ENCODE measurements around the gene HIPK3.

HIPK3 gene

DNA sequence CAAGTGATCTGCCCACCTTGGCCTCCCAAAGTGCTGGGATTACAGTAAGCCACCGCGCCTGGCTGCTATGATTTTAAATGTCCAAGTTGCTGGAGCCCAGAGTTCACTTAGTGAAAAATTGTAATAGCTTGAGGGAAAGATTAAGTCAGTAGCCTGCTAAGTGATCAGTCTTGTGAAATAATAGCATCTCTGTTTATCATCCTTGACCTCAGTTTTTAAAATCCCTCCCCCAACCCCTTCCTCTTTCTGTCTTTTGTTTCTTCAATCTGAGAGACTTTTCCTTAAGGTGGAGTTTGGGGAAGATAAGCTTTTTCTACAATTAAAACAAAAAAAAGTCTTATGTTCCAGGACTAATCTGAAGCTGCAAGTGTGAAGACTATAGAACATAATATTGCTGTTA, 6.4 kb downstream of the HIPK3 start:
- no peaks in the 10 kb centered on the region for H3K36me3 ChIP-seq (ENCODE audit: insufficient read depth, low read length)
- peak overlapping the region; percentile 66 for H3K4me2 ChIP-seq (ENCODE audit: low read depth, low read length, poor library complexity, severe bottlenecking)
- H3F3A ChIP-seq (ENCODE audit: low read depth): no peaks in the 10 kb centered on the region
- H3K27me3 ChIP-seq (ENCODE audit: insufficient read depth, low read length, poor library complexity, severe bottlenecking): no peaks in the 10 kb centered on the region
- peak overlapping the region; percentile 33 for H3K4me3 ChIP-seq (ENCODE audit: low read length, poor library complexity, severe bottlenecking)
- H2AFZ ChIP-seq (ENCODE audit: low read length): no peak overlapping the region
- no peaks in the 10 kb centered on the region for H3K9me2 ChIP-seq (replicated peaks; ENCODE audit: low read depth, low read length)
- H4K20me1 ChIP-seq (ENCODE audit: insufficient read depth, low read length, poor library complexity, severe bottlenecking): peaks cover 56% of the 10 kb centered on the region
- peaks cover 98% of the 10 kb centered on the region for H3K79me2 ChIP-seq (ENCODE audit: insufficient read depth, low read length)
- H3K4me1 ChIP-seq (ENCODE audit: insufficient read depth, low read length, poor library complexity, severe bottlenecking): peaks cover 54% of the 10 kb centered on the region
- H3K9ac ChIP-seq (ENCODE audit: low read depth, low read length, poor library complexity, severe bottlenecking): peak overlapping the region; percentile 1
- H3K9me3 ChIP-seq (ENCODE audit: insufficient read depth, low read depth, low read length): no peaks in the 10 kb centered on the region
- TF ChIP-seq EZH2phosphoT487 (IDR thresholded peaks at IDR 0.05; ENCODE audit: borderline replicate concordance): no peak
- TF ChIP-seq, protein P1, sequence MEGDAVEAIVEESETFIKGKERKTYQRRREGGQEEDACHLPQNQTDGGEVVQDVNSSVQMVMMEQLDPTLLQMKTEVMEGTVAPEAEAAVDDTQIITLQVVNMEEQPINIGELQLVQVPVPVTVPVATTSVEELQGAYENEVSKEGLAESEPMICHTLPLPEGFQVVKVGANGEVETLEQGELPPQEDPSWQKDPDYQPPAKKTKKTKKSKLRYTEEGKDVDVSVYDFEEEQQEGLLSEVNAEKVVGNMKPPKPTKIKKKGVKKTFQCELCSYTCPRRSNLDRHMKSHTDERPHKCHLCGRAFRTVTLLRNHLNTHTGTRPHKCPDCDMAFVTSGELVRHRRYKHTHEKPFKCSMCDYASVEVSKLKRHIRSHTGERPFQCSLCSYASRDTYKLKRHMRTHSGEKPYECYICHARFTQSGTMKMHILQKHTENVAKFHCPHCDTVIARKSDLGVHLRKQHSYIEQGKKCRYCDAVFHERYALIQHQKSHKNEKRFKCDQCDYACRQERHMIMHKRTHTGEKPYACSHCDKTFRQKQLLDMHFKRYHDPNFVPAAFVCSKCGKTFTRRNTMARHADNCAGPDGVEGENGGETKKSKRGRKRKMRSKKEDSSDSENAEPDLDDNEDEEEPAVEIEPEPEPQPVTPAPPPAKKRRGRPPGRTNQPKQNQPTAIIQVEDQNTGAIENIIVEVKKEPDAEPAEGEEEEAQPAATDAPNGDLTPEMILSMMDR (conservative IDR thresholded peaks at IDR 0.05; ENCODE audit: low read length): no peak

GRCh38 chr11:33264926-33265325, 7.7 kb downstream of the HIPK3 start:
- no peaks in the 10 kb centered on the region for H3K27me3 ChIP-seq (ENCODE audit: insufficient read depth, low read length, poor library complexity, severe bottlenecking)
- H3K4me3 ChIP-seq (ENCODE audit: low read length, poor library complexity, severe bottlenecking): no peak overlapping the region
- no peaks in the 10 kb centered on the region for H3K9me2 ChIP-seq (replicated peaks; ENCODE audit: low read depth, low read length)
- peaks cover 52% of the 10 kb centered on the region for H4K20me1 ChIP-seq (ENCODE audit: insufficient read depth, low read length, poor library complexity, severe bottlenecking)
- H3K9ac ChIP-seq (ENCODE audit: low read depth, low read length, poor library complexity, severe bottlenecking): no peak overlapping the region
- H3K4me1 ChIP-seq (ENCODE audit: insufficient read depth, low read length, poor library complexity, severe bottlenecking): peaks cover 41% of the 10 kb centered on the region
- no peak overlapping the region for H2AFZ ChIP-seq (ENCODE audit: low read length)
- TF ChIP-seq, protein P1 (conservative IDR thresholded peaks at IDR 0.05; ENCODE audit: low read length): no peak
- no peak for TF ChIP-seq EZH2phosphoT487 (IDR thresholded peaks at IDR 0.05; ENCODE audit: borderline replicate concordance)
- H3K4me2 ChIP-seq (ENCODE audit: low read depth, low read length, poor library complexity, severe bottlenecking): peak overlapping the region; percentile 66
- H3F3A ChIP-seq (ENCODE audit: low read depth): no peaks in the 10 kb centered on the region
- peaks cover 98% of the 10 kb centered on the region for H3K79me2 ChIP-seq (ENCODE audit: insufficient read depth, low read length)
- H3K36me3 ChIP-seq (ENCODE audit: insufficient read depth, low read length): no peaks in the 10 kb centered on the region
- no peaks in the 10 kb centered on the region for H3K9me3 ChIP-seq (ENCODE audit: insufficient read depth, low read depth, low read length)

GRCh38 chr11:33266393-33267215, 9.4 kb downstream of the HIPK3 start:
- peaks cover 99% of the 10 kb centered on the region for H3K79me2 ChIP-seq (ENCODE audit: insufficient read depth, low read length)
- H2AFZ ChIP-seq (ENCODE audit: low read length): no peak overlapping the region
- H3K36me3 ChIP-seq (ENCODE audit: insufficient read depth, low read length): no peaks in the 10 kb centered on the region
- no peaks in the 10 kb centered on the region for H3K9me3 ChIP-seq (ENCODE audit: insufficient read depth, low read depth, low read length)
- H4K20me1 ChIP-seq (ENCODE audit: insufficient read depth, low read length, poor library complexity, severe bottlenecking): peaks cover 52% of the 10 kb centered on the region
- no peak overlapping the region for H3K9ac ChIP-seq (ENCODE audit: low read depth, low read length, poor library complexity, severe bottlenecking)
- H3K4me2 ChIP-seq (ENCODE audit: low read depth, low read length, poor library complexity, severe bottlenecking): peak overlapping the region; percentile 39
- no peaks in the 10 kb centered on the region for H3K9me2 ChIP-seq (replicated peaks; ENCODE audit: low read depth, low read length)
- H3K4me3 ChIP-seq (ENCODE audit: low read length, poor library complexity, severe bottlenecking): no peak overlapping the region
- peaks cover 31% of the 10 kb centered on the region for H3K4me1 ChIP-seq (ENCODE audit: insufficient read depth, low read length, poor library complexity, severe bottlenecking)
- H3F3A ChIP-seq (ENCODE audit: low read depth): no peaks in the 10 kb centered on the region
- no peaks in the 10 kb centered on the region for H3K27me3 ChIP-seq (ENCODE audit: insufficient read depth, low read length, poor library complexity, severe bottlenecking)
- no peak for TF ChIP-seq EZH2phosphoT487 (IDR thresholded peaks at IDR 0.05; ENCODE audit: borderline replicate concordance)
- TF ChIP-seq, protein P1 (conservative IDR thresholded peaks at IDR 0.05; ENCODE audit: low read length): no peak

Measured in Loucy (cell line).